Measurements from ENCODE around the gene SLC39A13. TPM values are rescaled to one million over a fixed set of nuclear protein-coding genes. Genes with fewer than 3 reads are reported as not detected.

SLC39A13 gene
- total RNA-seq: 111 and 138 TPM in 2 replicates

DNA sequence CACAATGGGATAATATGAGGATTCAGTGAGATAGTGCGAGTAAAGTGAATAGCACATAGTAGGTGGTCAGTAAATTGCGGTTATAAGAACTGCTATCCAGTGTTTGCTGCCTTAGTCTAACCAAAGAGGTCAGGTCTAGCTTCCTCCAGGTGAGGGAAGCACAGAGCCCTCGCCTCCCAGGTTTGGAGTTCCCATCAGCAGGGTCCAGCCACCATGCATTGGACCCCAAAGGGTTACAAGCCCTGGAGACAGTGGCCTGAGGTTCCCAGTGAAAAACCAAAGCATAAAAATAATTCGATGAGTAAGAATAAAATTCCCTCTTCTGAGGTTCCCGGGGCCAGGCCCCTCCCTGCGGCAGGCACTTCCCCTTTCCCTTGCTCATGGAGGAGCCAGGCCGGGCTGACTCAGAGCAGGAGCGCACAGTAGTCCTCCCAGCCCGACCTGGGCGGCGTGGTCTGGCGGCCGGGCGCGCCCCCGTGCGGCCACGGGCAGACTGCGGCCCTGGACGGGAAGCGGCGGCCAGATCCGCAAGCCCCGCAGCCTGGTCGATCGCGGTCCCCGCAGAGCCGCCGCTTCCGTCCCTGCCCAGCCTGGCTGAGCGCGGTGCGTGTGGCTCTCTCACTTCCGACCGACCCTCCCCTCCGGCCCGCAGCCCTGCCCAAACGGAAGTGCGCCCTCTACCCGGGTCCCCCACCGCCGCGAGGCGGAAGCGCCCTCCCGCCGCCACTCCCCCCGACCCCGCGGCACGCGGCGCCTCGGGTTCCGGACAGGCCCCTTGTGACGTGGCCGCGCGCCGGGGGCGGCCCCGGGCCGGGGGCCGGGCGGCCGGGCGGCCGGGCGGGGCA is at the start of gene SLC39A13:
Gene SLC39A13, plus strand, starts transcription at position 845 of the 845 bp plus-strand sequence. CDS start 1,505 bp downstream, outside the sequence.

DNA sequence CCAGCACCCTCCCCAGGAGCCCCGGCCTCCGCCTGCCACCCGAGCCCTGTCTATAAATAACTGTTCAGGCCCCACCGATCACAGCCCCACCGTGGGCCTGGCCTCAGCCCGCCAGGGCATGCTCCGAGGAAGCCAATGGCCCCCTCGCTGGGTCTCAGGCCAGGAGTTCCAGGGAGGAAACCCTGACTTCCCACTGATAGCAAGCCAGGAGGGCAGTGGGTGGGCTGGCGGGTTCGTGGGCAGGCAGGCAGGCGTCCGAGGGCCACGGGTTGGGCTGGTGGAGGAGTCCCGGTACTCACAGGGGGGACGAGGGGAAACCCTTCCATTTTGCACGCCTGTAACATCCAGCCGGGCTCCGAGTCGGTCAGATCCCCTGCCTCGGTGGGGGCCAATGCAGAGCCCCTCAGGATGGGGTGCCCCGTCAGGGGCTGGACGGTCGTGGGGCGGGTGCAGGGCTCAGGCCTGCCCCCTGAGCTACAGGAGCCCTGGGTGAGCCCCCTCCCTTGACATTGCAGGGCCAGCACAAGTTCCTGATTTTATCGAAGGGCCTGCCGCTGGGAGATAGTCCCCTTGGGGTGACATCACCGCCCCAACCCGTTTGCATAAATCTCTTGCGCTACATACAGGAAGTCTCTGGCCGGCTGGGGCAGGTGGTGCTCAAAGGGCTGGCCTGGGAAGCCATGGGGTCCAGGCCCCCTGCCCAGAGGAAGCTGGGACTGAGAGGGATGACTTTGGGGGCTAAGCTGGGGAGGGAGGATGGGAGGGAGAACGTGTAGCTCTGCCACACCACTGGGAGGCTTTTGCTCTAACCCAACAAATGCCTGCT is 30.2 kb upstream of the SLC39A13 start, which contains the start of gene SPI1:
Gene SPI1, minus strand, starts transcription at position 538 of the 826 bp plus-strand sequence. Its CDS starts 194 bp downstream, at position 344.

DNA sequence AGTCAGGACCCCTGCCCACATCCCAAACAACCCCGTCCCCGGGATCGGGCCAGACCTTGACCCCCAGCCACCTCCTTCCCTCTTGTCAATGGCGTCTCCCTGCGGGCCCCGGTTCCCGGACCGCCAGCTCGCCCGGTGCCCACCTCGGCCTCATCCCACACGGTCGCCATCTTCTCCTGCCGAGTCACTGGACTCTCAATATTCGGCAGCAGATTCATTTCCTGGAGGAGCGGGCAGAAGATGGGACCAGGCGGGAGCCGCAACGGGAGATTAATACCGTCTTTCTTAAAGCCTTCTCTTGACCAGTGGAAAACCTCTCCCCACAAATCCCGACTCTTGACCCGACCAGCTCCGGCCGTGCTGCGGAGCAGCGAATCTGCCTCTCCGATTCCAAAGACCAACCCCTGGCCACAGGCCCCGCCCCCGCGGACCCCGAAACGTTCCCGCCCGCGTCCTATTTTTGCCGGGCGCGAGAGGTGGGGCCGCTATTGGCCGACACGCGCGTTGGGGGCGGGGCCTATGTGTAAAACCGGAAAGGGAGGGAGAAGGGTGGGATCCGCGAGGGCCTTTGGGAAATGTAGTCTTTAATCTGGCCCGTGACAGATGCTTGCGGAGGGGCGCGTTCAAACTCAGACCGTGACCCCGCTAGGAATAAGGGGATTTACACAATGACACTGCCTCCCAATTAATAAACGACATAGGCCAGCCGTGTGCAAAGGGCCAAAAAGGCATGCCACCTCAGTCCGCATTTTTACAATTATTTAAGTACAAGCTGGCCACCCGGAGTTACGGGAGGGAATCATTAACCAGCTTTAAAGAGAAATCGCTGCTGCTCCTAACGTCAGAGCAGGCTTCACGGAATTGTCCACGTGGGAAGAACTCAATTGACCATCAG is 17.9 kb downstream of the SLC39A13 start, which contains the start of gene PSMC3:
Gene PSMC3, minus strand, starts transcription at position 378 of the 895 bp plus-strand sequence. Its CDS starts 160 bp downstream, at position 218.

GRCh38 chr11:47448566-47449427 is 40.4 kb downstream of the SLC39A13 start, which contains the start of gene RAPSN:
TSS of gene RAPSN (minus strand) at chr11:47449136. CDS start at chr11:47448964, 172 bp downstream.

Small RNAs within 50 kb of the gene (small RNA-seq; reads per million reads assigned to genes)
- gene MIR4487 (ENCODE audit: low replicate concordance): not detected

Other genes with a start within 250 kb of the SLC39A13 start
- 140 and 162 TPM in 2 replicates for gene ARFGAP2, start 231.7 kb upstream of the SLC39A13 start, total RNA-seq
- gene PACSIN3, start 222.2 kb upstream of the SLC39A13 start, total RNA-seq: 16.6 and 22.3 TPM in 2 replicates
- gene DDB2, start 193.6 kb upstream of the SLC39A13 start, total RNA-seq: 31.7 and 64.3 TPM in 2 replicates
- gene ACP2, start 159.8 kb upstream of the SLC39A13 start, total RNA-seq: 53.3 and 53.8 TPM in 2 replicates
- gene NR1H3, start 150.6 kb upstream of the SLC39A13 start, total RNA-seq: 15.0 and 32.4 TPM in 2 replicates
- 31.5 and 36.1 TPM in 2 replicates for gene MADD, start 138.5 kb upstream of the SLC39A13 start, total RNA-seq
- not detected in 2 replicates for gene MYBPC3, start 55.9 kb upstream of the SLC39A13 start, total RNA-seq
- 0.29 TPM in 1 of 2 replicates, not detected in the other for gene SPI1, start 30.0 kb upstream of the SLC39A13 start, total RNA-seq
- gene PSMC3, start 17.8 kb downstream of the SLC39A13 start, total RNA-seq: 197 and 211 TPM in 2 replicates
- 0.14 and 0.44 TPM in 2 replicates for gene RAPSN, start 40.5 kb downstream of the SLC39A13 start, total RNA-seq
- 101 and 158 TPM in 2 replicates for gene CELF1, start 144.5 kb downstream of the SLC39A13 start, total RNA-seq
- gene PTPMT1, start 157.0 kb downstream of the SLC39A13 start, total RNA-seq: 53.3 and 58.9 TPM in 2 replicates
- gene KBTBD4, start 170.4 kb downstream of the SLC39A13 start, total RNA-seq: 12.5 and 29.6 TPM in 2 replicates
- 58.0 and 77.3 TPM in 2 replicates for gene NDUFS3, start 170.5 kb downstream of the SLC39A13 start, total RNA-seq
- gene FAM180B, start 178.1 kb downstream of the SLC39A13 start, total RNA-seq: 0.22 TPM in 1 of 2 replicates, not detected in the other
- gene C1QTNF4, start 185.8 kb downstream of the SLC39A13 start, total RNA-seq: 0.14 and 0.22 TPM in 2 replicates
- 84.9 and 95.9 TPM in 2 replicates for gene MTCH2, start 234.0 kb downstream of the SLC39A13 start, total RNA-seq